DMS53 treated with DMSO at 0.1 percent for 48 hours (cell line): ENCODE results near the gene LRP5.
"Not testable (repeated sequence)": the region's sequence is repeated elsewhere in the genome, so short reads cannot be mapped to it uniquely, and the experiment has no call there.

Experiments used
- DNase-seq: peaks from one replicate; lab custom pipeline; 2025; ENCODE audit not compliant: unreplicated experiment; lab: John Stamatoyannopoulos, UW

The LRP5 gene

GRCh38 chr11:68459886-68460740, 147.7 kb downstream of the LRP5 start:
- DNase-seq: peak; percentile 98

GRCh38 chr11:68460741-68461574, 148.6 kb downstream of the LRP5 start, which contains the start of gene PPP6R3:
Gene PPP6R3 (plus strand): TSS chr11:68460752. CDS start chr11:68537665, 76,913 bp downstream.
- no peak for DNase-seq

GRCh38 chr11:68461575-68461917, 149.2 kb downstream of the LRP5 start:
- no peak for DNase-seq

- no peak for DNase-seq
These were observed 151.3 kb downstream of the LRP5 start for GRCh38 chr11:68463714-68464113.

- DNase-seq: no peak
These were observed 154.9 kb downstream of the LRP5 start for GRCh38 chr11:68467201-68467834.

GRCh38 chr11:68468217-68468828, 155.9 kb downstream of the LRP5 start:
- DNase-seq: no peak

GRCh38 chr11:68469122-68469521, 156.7 kb downstream of the LRP5 start:
- no peak for DNase-seq

GRCh38 chr11:68469642-68470041, 157.3 kb downstream of the LRP5 start:
- no peak for DNase-seq

- no peak for DNase-seq
These were observed 158.0 kb downstream of the LRP5 start for GRCh38 chr11:68470304-68470811.

GRCh38 chr11:68471360-68472340, 159.3 kb downstream of the LRP5 start:
- DNase-seq: no peak

- no peak for DNase-seq
These were observed 160.4 kb downstream of the LRP5 start for GRCh38 chr11:68472778-68473177.

- no peak for DNase-seq
These were observed 161.3 kb downstream of the LRP5 start for GRCh38 chr11:68473693-68474092.

GRCh38 chr11:68475626-68476025, 163.2 kb downstream of the LRP5 start:
- DNase-seq: not testable (repeated sequence)

- DNase-seq: no peak
These were observed 167.0 kb downstream of the LRP5 start for GRCh38 chr11:68479390-68479789.

GRCh38 chr11:68480193-68480592, 167.8 kb downstream of the LRP5 start:
- no peak for DNase-seq

GRCh38 chr11:68480852-68481510, 168.6 kb downstream of the LRP5 start:
- no peak for DNase-seq

GRCh38 chr11:68481579-68482240, 169.3 kb downstream of the LRP5 start:
- DNase-seq: no peak

- DNase-seq: no peak
These were observed 176.2 kb downstream of the LRP5 start for GRCh38 chr11:68488623-68489022.
